GM12878 (cell line): Measurements from ENCODE around the gene PPP1R12B. TPM values are rescaled to one million over a fixed set of nuclear protein-coding genes. Genes with fewer than 3 reads are reported as not detected.

Experiments used
- ATAC-seq: fragments of 200-7000 bp; cut with Tn5 transposase; 3 replicates; pipeline ENCODE4 v1.9.1; 2020; ENCODE audit warnings: mild to moderate bottlenecking, moderate library complexity
- BruUV-seq: library from RNA; stranded (reverse); fragments of 400-500 nt; replicated peaks from 2 replicates; lab custom pipeline; 2021; lab: Mats Ljungman, UMichigan
- CTCF ChIA-PET: fragments of 300-600 bp; sonication (Branson Sonifier 250); formaldehyde crosslinking; extraction: SDS; loops from one replicate; lab custom pipeline; 2021; ENCODE audit warnings: inconsistent platforms; lab: Yijun Ruan, JAX
- POLR2A ChIA-PET: fragments of 350-600 bp; formaldehyde crosslinking; extraction: SDS; loops from one replicate; lab custom pipeline; 2021; ENCODE audit warnings: inconsistent platforms; lab: Charles Lee
- RAD21 ChIA-PET: fragments of 300-600 bp; sonication (Branson Sonifier 250); formaldehyde crosslinking; loops from one replicate; lab custom pipeline; 2023; ENCODE audit warnings: antibody characterized with exemption; ENCODE audit not compliant: unreplicated experiment; lab: Charles Lee
- SMC1A ChIA-PET: fragments of 300-600 bp; sonication (Branson Sonifier 250); formaldehyde crosslinking; loops from one replicate; lab custom pipeline; 2023; ENCODE audit not compliant: unreplicated experiment, uncharacterized antibody; lab: Charles Lee
- DNase-seq: peaks from one replicate; pipeline ENCODE4 v3.0.0-alpha.2; 2011; ENCODE audit warnings: low read depth, low spot score
- FAIRE-seq: peaks from 3 replicates; lab custom pipeline; 2011; peaks lifted over from hg19 to GRCh38; lab: Jason Lieb, UNC
- H2AFZ ChIP-seq: 2 replicates; pipeline ENCODE4 v1.6.0; 2011; ENCODE audit warnings: low read depth, low read length, control low read depth; ENCODE audit not compliant: control insufficient read depth
- H3K27ac ChIP-seq: 2 replicates; pipeline ENCODE4 v1.5.1; 2011; ENCODE audit warnings: control low read depth; ENCODE audit not compliant: control insufficient read depth, insufficient read depth
- H3K27me3 ChIP-seq, 2 experiments: replicated peaks in 1 of 2; 2 replicates each; pipeline versions ENCODE4 v1.6.0 to v1.6.1; 2011; ENCODE audit warnings: low read length in 1 of 2; ENCODE audit not compliant: control insufficient read depth in 2 of 2, insufficient read depth in 2 of 2
- H3K36me3 ChIP-seq, 2 experiments: 2 replicates each; pipeline ENCODE4 v1.5.1; 2011; ENCODE audit warnings: low read length in 1 of 2; ENCODE audit not compliant: control insufficient read depth in 2 of 2, insufficient read depth in 2 of 2
- H3K4me1 ChIP-seq: 2 replicates; pipeline ENCODE4 v1.6.1; 2011; ENCODE audit warnings: mild to moderate bottlenecking, low read length, moderate library complexity, mixed read lengths; ENCODE audit not compliant: control insufficient read depth, insufficient read depth
- H3K4me2 ChIP-seq: 2 replicates; pipeline ENCODE4 v1.6.0; 2011; ENCODE audit warnings: control low read depth; ENCODE audit not compliant: control insufficient read depth, insufficient read depth
- H3K4me3 ChIP-seq: fragments of 200-600 bp; sonication (generic); 2 replicates; pipeline ENCODE4 v1.5.1; 2016
- H3K79me2 ChIP-seq: 2 replicates; pipeline ENCODE4 v1.6.0; 2011; ENCODE audit warnings: low read length; ENCODE audit not compliant: control insufficient read depth, insufficient read depth
- H3K9ac ChIP-seq: 2 replicates; pipeline ENCODE4 v1.8.0; 2011; ENCODE audit warnings: low read length, control low read depth, mixed read lengths; ENCODE audit not compliant: control insufficient read depth, insufficient read depth
- H3K9me3 ChIP-seq: replicated peaks from 3 replicates; pipeline ENCODE4 v1.5.1; 2011; ENCODE audit warnings: mild to moderate bottlenecking, low read length; ENCODE audit not compliant: control insufficient read depth, insufficient read depth
- H4K20me1 ChIP-seq: 2 replicates; pipeline ENCODE4 v1.6.0; 2011; ENCODE audit not compliant: control insufficient read depth, insufficient read depth
- ASH2L ChIP-seq: fragments of 300-600, 200-600 bp; sonication (generic); IDR thresholded peaks from 2 replicates; pipeline ENCODE4 v1.6.1; 2017; ENCODE audit warnings: low read depth, mild to moderate bottlenecking, borderline replicate concordance
- FOXM1 ChIP-seq: IDR thresholded peaks from 2 replicates; pipeline ENCODE4 v1.6.1; 2012; ENCODE audit warnings: low read depth, mild to moderate bottlenecking, inconsistent platforms, low read length, moderate library complexity
- HCFC1 ChIP-seq: fragments of 150-350 bp; IDR thresholded peaks from 2 replicates; pipeline ENCODE4 v1.6.1; 2014; ENCODE audit warnings: low read length
- HDGF ChIP-seq: fragments of 450-650 bp; IDR thresholded peaks from 2 replicates; pipeline ENCODE4 v1.6.1; 2016; ENCODE audit warnings: antibody characterized with exemption
- NR2C1 ChIP-seq: fragments of 450-650 bp; IDR thresholded peaks from 2 replicates; pipeline ENCODE4 v1.6.1; 2017; ENCODE audit warnings: antibody characterized with exemption, mild to moderate bottlenecking, moderate library complexity
- RAD51 ChIP-seq: fragments of 450-650 bp; IDR thresholded peaks from 2 replicates; pipeline ENCODE4 v1.6.1; 2016; ENCODE audit warnings: moderate library complexity, mild to moderate bottlenecking, inconsistent platforms
- SIN3A ChIP-seq: IDR thresholded peaks from 2 replicates; pipeline ENCODE4 v1.6.1; 2012; ENCODE audit warnings: low read depth, low read length, improper control_type of control experiment
- SREBF2 ChIP-seq: IDR thresholded peaks from 2 replicates; pipeline ENCODE4 v1.6.1; 2012; ENCODE audit warnings: mild to moderate bottlenecking, low read length
- WGBS: methylation state at CpG from one replicate; pipeline ENCODE4 v1.1.6; 2016; ENCODE audit warnings: low lambda C conversion rate; ENCODE audit not compliant: insufficient replicate concordance, insufficient coverage; ENCODE audit errors: missing lambda C conversion rate; 5-methylcytosine and 5-hydroxymethylcytosine counted together
- in situ Hi-C: fragments of 300-500 bp; cut with MboI; formaldehyde crosslinking; loops from 9 replicates; pipeline ENCODE4 v1.14.3; 2018; ENCODE audit warnings: mixed read lengths
- intact Hi-C: fragments of 100-400 bp; cut with micrococcal nuclease; formaldehyde crosslinking; loops from one replicate; pipeline ENCODE4 v1.14.2; 2022; ENCODE audit not compliant: unreplicated experiment
- polyA plus RNA-seq, 11 experiments: library from polyadenylated mRNA; depleted of rRNA in 4 of 11; unstranded in 6 of 11; stranded (reverse) in 5 of 11; fragments of >200 nt; fragmentation: Nextera tagmentation in 4 of 11; fragmentation: Illumina TruSeq in 1 of 11; extraction: Ambion mirVana in 4 of 11; extraction: Trizol in 1 of 11; gene quantifications; 1 replicate in 1 of 11; 2 replicates in 10 of 11; pipeline versions ENCODE4 v1.2.1 to v1.2.3, GENCODE V29; 2011 to 2016; ENCODE audit warnings: inconsistent platforms in 2 of 11, missing spikeins in 2 of 11, low read depth in 1 of 11
- total RNA-seq, 4 experiments: library from RNA; depleted of rRNA in 3 of 4; stranded (reverse); fragments of >200 nt in 3 of 4; fragmentation: Illumina TruSeq in 1 of 4; extraction: Trizol in 1 of 4; gene quantifications; 2 replicates each; pipeline versions ENCODE4 v1.2.1 to v1.2.3, GENCODE V29; 2013 to 2021
- TF ChIP-seq, protein P1 (sequence below): IDR thresholded peaks from 2 replicates; pipeline ENCODE4 v1.6.1; 2012; ENCODE audit warnings: improper control_type of control experiment, low read depth, low read length; ENCODE audit not compliant: insufficient replicate concordance
- TF ChIP-seq, protein P2 (sequence below): IDR thresholded peaks from 2 replicates; pipeline ENCODE4 v1.6.1; 2012; ENCODE audit warnings: low read depth, low read length, improper control_type of control experiment
- TF ChIP-seq, protein P3 (sequence below): fragments of 450-650 bp; IDR thresholded peaks from 2 replicates; pipeline ENCODE4 v1.6.1; 2016; ENCODE audit warnings: mild to moderate bottlenecking
- TF ChIP-seq, protein P4 (sequence below): IDR thresholded peaks from 2 replicates; pipeline ENCODE4 v1.6.1; 2011; ENCODE audit warnings: borderline replicate concordance, low read depth, mild to moderate bottlenecking, moderate library complexity, low read length; ENCODE audit not compliant: insufficient read depth, poor library complexity, severe bottlenecking

Gene PPP1R12B
- total and polyA plus RNA-seq, 10 of the 15 experiments (the other 5 are each of a cell fraction or from before 2014, with no cell fraction given) = 0.29 to 9.4 (median 4.7) TPM

DNA sequence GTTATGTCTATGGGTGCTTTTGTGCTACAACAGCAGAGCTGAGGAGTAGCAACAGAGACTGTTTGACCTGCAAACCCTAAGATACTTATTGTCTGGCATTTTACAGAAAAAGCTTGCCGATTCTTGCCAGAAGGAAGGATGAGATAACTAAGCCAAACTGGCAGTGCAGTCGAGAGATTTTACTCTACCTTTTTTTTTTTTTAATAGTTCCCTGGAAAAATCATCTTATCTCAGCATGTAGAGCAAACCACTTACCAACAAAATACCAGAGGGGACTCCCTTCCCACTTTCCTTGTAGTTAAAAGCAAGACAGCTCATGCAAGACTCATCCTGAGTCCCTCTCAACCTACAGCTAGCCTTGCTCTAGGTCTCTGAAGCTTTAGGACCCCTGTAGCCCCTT, 228.9 kb downstream of the PPP1R12B start (continued):
- TF ChIP-seq, protein P1, sequence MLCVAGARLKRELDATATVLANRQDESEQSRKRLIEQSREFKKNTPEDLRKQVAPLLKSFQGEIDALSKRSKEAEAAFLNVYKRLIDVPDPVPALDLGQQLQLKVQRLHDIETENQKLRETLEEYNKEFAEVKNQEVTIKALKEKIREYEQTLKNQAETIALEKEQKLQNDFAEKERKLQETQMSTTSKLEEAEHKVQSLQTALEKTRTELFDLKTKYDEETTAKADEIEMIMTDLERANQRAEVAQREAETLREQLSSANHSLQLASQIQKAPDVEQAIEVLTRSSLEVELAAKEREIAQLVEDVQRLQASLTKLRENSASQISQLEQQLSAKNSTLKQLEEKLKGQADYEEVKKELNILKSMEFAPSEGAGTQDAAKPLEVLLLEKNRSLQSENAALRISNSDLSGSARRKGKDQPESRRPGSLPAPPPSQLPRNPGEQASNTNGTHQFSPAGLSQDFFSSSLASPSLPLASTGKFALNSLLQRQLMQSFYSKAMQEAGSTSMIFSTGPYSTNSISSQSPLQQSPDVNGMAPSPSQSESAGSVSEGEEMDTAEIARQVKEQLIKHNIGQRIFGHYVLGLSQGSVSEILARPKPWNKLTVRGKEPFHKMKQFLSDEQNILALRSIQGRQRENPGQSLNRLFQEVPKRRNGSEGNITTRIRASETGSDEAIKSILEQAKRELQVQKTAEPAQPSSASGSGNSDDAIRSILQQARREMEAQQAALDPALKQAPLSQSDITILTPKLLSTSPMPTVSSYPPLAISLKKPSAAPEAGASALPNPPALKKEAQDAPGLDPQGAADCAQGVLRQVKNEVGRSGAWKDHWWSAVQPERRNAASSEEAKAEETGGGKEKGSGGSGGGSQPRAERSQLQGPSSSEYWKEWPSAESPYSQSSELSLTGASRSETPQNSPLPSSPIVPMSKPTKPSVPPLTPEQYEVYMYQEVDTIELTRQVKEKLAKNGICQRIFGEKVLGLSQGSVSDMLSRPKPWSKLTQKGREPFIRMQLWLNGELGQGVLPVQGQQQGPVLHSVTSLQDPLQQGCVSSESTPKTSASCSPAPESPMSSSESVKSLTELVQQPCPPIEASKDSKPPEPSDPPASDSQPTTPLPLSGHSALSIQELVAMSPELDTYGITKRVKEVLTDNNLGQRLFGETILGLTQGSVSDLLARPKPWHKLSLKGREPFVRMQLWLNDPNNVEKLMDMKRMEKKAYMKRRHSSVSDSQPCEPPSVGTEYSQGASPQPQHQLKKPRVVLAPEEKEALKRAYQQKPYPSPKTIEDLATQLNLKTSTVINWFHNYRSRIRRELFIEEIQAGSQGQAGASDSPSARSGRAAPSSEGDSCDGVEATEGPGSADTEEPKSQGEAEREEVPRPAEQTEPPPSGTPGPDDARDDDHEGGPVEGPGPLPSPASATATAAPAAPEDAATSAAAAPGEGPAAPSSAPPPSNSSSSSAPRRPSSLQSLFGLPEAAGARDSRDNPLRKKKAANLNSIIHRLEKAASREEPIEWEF = no peak
- TF ChIP-seq SREBF2 = no peak
- no peak for TF ChIP-seq FOXM1
- TF ChIP-seq HCFC1 = no peak

DNA sequence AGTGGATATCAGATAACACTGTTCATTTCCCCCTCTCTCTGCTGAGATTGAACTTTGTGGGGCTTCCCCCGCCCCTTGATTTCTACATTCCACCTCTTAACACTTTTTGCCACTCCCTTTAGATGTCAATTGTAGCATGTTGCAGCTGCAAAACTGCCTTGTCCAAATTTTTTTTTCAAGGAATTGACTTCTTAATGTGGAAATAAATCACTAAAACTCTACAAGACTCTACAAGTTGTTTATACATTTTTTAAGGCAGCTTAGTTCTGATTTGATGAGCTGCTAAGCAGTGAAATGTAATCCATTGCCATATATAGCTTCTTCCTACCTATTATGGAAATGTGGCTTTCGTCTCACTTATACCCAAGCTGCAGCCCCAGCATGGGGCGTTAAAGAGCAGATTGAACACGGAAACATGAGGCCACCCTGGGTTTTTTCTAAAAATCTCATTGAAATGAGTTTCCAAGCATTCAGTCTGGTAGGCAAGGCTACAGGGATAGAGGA, 229.6 kb downstream of the PPP1R12B start:
- ChIA-PET SMC1A (interaction anchor here (0.7 to 1.9 kb wide), 8 partner anchors 8 to 141 kb away, joined by 3 to 7 read pairs (median 5); no protein-coding TSS in a partner anchor), POLR2A (no interaction called here), CTCF (interaction anchor here (0.5 to 5.0 kb wide), 10 partner anchors 8 to 309 kb away, joined by 3 to 27 read pairs (median 4); no protein-coding TSS in a partner anchor), RAD21 (interaction anchor here (0.6 to 3.4 kb wide), 6 partner anchors 12 to 236 kb away, joined by 3 to 11 read pairs (median 3); partner anchors contain the start of gene UBE2T)
- Histone ChIP-seq H3K79me2 (no peaks in the 10 kb centered on the region), H4K20me1 (no peaks in the 10 kb centered on the region; the same call in 1 of the 2 replicates), H3K36me3 (no peaks in the 10 kb centered on the region), H3K27me3 (no peaks in the 10 kb centered on the region), H3K4me1 (no peaks in the 10 kb centered on the region), H3K4me2 (no peak overlapping the region), H3K9ac (no peak overlapping the region), H3K27ac (no peak overlapping the region), H3K4me3 (no peak overlapping the region), H2AFZ (no peak overlapping the region), H3K9me3 (no peaks in the 10 kb centered on the region)
- no peak for ATAC-seq
- in situ Hi-C loops (no loop called here), intact Hi-C loops (loop anchor here (10.0 kb wide), 1 partner anchor 137 kb away; the partner anchor contains the start of gene SYT2)
- DNase-seq = no peak
- WGBS = 90% methylated on average over 4 of the region's 4 CpGs
- FAIRE-seq = no peak
- BruUV-seq = no TSS peak
- no peak for TF ChIP-seq SIN3A
- TF ChIP-seq, protein P2, sequence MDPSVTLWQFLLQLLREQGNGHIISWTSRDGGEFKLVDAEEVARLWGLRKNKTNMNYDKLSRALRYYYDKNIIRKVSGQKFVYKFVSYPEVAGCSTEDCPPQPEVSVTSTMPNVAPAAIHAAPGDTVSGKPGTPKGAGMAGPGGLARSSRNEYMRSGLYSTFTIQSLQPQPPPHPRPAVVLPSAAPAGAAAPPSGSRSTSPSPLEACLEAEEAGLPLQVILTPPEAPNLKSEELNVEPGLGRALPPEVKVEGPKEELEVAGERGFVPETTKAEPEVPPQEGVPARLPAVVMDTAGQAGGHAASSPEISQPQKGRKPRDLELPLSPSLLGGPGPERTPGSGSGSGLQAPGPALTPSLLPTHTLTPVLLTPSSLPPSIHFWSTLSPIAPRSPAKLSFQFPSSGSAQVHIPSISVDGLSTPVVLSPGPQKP = no peak
- TF ChIP-seq, protein P3, sequence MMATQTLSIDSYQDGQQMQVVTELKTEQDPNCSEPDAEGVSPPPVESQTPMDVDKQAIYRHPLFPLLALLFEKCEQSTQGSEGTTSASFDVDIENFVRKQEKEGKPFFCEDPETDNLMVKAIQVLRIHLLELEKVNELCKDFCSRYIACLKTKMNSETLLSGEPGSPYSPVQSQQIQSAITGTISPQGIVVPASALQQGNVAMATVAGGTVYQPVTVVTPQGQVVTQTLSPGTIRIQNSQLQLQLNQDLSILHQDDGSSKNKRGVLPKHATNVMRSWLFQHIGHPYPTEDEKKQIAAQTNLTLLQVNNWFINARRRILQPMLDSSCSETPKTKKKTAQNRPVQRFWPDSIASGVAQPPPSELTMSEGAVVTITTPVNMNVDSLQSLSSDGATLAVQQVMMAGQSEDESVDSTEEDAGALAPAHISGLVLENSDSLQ = no peak
- TF ChIP-seq RAD51 = no peak
- no peak for TF ChIP-seq HDGF
- TF ChIP-seq ASH2L = no peak
- TF ChIP-seq, protein P4, sequence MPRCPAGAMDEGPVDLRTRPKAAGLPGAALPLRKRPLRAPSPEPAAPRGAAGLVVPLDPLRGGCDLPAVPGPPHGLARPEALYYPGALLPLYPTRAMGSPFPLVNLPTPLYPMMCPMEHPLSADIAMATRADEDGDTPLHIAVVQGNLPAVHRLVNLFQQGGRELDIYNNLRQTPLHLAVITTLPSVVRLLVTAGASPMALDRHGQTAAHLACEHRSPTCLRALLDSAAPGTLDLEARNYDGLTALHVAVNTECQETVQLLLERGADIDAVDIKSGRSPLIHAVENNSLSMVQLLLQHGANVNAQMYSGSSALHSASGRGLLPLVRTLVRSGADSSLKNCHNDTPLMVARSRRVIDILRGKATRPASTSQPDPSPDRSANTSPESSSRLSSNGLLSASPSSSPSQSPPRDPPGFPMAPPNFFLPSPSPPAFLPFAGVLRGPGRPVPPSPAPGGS = no peak
- TF ChIP-seq NR2C1 = no peak
